PC-9 (cell line): ENCODE results near the gene FBXW7.

Source experiments
- EZH2 ChIP-seq: fragments of 200-600 bp; sonication (generic); IDR thresholded peaks from 2 replicates; pipeline ENCODE4 v1.8.0; 2017; ENCODE audit warnings: antibody characterized with exemption, low read depth
- TF ChIP-seq, protein P1 (sequence below): fragments of 200-600 bp; sonication (generic); conservative IDR thresholded peaks from 2 replicates; pipeline ENCODE4 v1.6.1; 2017; ENCODE audit warnings: mixed run types, antibody characterized with exemption, mild to moderate bottlenecking, moderate library complexity

DNA sequence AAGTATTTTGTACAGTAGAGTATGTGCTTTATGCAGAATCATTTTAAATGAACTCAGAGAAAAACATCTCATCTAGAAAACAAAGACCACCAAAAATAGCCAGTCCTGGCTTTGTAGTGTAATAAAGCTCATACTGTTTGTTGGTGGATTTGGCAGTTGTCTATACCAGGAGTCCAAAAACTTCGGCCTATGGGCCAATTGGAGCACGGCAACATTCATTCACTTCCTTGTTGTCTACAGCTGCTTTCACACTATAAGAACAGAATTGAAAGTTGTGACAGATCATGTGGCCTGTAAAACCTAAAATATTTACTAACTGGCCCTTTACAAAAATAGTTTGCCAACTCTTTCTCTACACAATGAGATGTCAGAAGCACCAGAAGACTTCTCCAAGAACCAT is 5.3 kb downstream of the FBXW7 start:
- TF ChIP-seq, protein P1, sequence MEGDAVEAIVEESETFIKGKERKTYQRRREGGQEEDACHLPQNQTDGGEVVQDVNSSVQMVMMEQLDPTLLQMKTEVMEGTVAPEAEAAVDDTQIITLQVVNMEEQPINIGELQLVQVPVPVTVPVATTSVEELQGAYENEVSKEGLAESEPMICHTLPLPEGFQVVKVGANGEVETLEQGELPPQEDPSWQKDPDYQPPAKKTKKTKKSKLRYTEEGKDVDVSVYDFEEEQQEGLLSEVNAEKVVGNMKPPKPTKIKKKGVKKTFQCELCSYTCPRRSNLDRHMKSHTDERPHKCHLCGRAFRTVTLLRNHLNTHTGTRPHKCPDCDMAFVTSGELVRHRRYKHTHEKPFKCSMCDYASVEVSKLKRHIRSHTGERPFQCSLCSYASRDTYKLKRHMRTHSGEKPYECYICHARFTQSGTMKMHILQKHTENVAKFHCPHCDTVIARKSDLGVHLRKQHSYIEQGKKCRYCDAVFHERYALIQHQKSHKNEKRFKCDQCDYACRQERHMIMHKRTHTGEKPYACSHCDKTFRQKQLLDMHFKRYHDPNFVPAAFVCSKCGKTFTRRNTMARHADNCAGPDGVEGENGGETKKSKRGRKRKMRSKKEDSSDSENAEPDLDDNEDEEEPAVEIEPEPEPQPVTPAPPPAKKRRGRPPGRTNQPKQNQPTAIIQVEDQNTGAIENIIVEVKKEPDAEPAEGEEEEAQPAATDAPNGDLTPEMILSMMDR: no peak
- TF ChIP-seq EZH2: no peak
